Glutamatergic neuron (in vitro differentiated cells): ENCODE results near the gene ORMDL2. TPM values are rescaled to one million over a fixed set of nuclear protein-coding genes. Genes with fewer than 3 reads are reported as not detected.

Source experiments
- DNase-seq: peaks from one replicate; pipeline ENCODE4 v3.0.0; 2022
- H3K27ac Mint-ChIP-seq: one replicate; pipeline ENCODE4 v1.8.0; 2020; ENCODE audit warnings: mild to moderate bottlenecking, mixed read lengths, inconsistent platforms; ENCODE audit not compliant: unreplicated experiment
- H3K27me3 Mint-ChIP-seq: one replicate; pipeline ENCODE4 v1.8.0; 2020; ENCODE audit warnings: mild to moderate bottlenecking, moderate library complexity, mixed read lengths, inconsistent platforms; ENCODE audit not compliant: unreplicated experiment
- H3K36me3 Mint-ChIP-seq: one replicate; pipeline ENCODE4 v1.8.0; 2020; ENCODE audit warnings: mild to moderate bottlenecking, mixed read lengths, inconsistent platforms; ENCODE audit not compliant: unreplicated experiment
- H3K4me1 Mint-ChIP-seq: one replicate; pipeline ENCODE4 v1.8.0; 2020; ENCODE audit warnings: mild to moderate bottlenecking, low read depth, mixed read lengths, inconsistent platforms; ENCODE audit not compliant: unreplicated experiment
- H3K4me3 Mint-ChIP-seq: one replicate; pipeline ENCODE4 v1.8.0; 2020; ENCODE audit warnings: mild to moderate bottlenecking, mixed read lengths, inconsistent platforms; ENCODE audit not compliant: unreplicated experiment
- H3K9me3 Mint-ChIP-seq: one replicate; pipeline ENCODE4 v1.8.0; 2020; ENCODE audit warnings: mild to moderate bottlenecking, moderate library complexity, mixed read lengths, inconsistent platforms; ENCODE audit not compliant: unreplicated experiment
- CTCF ChIP-seq: fragments of 200-600 bp; sonication (generic); IDR thresholded peaks from one replicate; pipeline ENCODE4 v1.5.0; 2021; ENCODE audit not compliant: partially characterized antibody, unreplicated experiment
- total RNA-seq: library from RNA; stranded (reverse); fragmentation: NEBNext Ultra II Directional; extraction: Animal tissue kit (Norgen Biotek cat#: 25700); gene quantifications from one replicate; pipeline ENCODE4 v1.2.1, GENCODE V29; 2021; ENCODE audit not compliant: unreplicated experiment

Gene ORMDL2
- total RNA-seq, 1 donor from 2014 or later: 47.6 TPM

GRCh38 chr12:55823419-55823818, 5.6 kb downstream of the ORMDL2 start:
- no peak for DNase-seq
- peaks cover 21% of the 10 kb centered on the region for H3K4me1 Mint-ChIP-seq
- H3K27ac Mint-ChIP-seq: no peak overlapping the region
- TF ChIP-seq CTCF: no peak
- no peak overlapping the region for H3K4me3 Mint-ChIP-seq
- peaks cover 1% of the 10 kb centered on the region for H3K27me3 Mint-ChIP-seq
- H3K9me3 Mint-ChIP-seq: peaks cover 2% of the 10 kb centered on the region
- no peaks in the 10 kb centered on the region for H3K36me3 Mint-ChIP-seq

GRCh38 chr12:55824726-55825125, 6.9 kb downstream of the ORMDL2 start:
- Mint-ChIP-seq H3K27ac (no peak overlapping the region), H3K27me3 (peaks cover 1% of the 10 kb centered on the region), H3K4me3 (peak overlapping the region; percentile 38), H3K36me3 (no peaks in the 10 kb centered on the region), H3K4me1 (peaks cover 14% of the 10 kb centered on the region), H3K9me3 (peaks cover under 1% of the 10 kb centered on the region)
- no peak for TF ChIP-seq CTCF
- DNase-seq: no peak

GRCh38 chr12:55827806-55828205, 10.0 kb downstream of the ORMDL2 start:
- Mint-ChIP-seq H3K36me3 (no peaks in the 10 kb centered on the region), H3K4me1 (peaks cover 18% of the 10 kb centered on the region), H3K4me3 (peak overlapping the region; percentile 83), H3K27me3 (peaks cover 17% of the 10 kb centered on the region), H3K27ac (peak overlapping the region; percentile 68), H3K9me3 (peaks cover 10% of the 10 kb centered on the region)
- TF ChIP-seq CTCF: no peak
- DNase-seq: no peak

GRCh38 chr12:55828357-55828756, 10.5 kb downstream of the ORMDL2 start:
- Mint-ChIP-seq H3K4me3 (peak overlapping the region; percentile 83), H3K36me3 (no peaks in the 10 kb centered on the region), H3K27me3 (peaks cover 17% of the 10 kb centered on the region), H3K9me3 (peaks cover 10% of the 10 kb centered on the region), H3K4me1 (peaks cover 18% of the 10 kb centered on the region), H3K27ac (no peak overlapping the region)
- DNase-seq: no peak
- no peak for TF ChIP-seq CTCF

- Mint-ChIP-seq H3K36me3 (no peaks in the 10 kb centered on the region), H3K27ac (peak overlapping the region; percentile 97), H3K4me1 (peaks cover 18% of the 10 kb centered on the region), H3K9me3 (peaks cover 10% of the 10 kb centered on the region), H3K27me3 (peaks cover 17% of the 10 kb centered on the region), H3K4me3 (peak overlapping the region; percentile 98)
- DNase-seq: peak; percentile 61
- no peak for TF ChIP-seq CTCF
Observed at GRCh38 chr12:55829967-55830600, 12.2 kb downstream of the ORMDL2 start.
